ENCODE measurements around the gene TLL2. TPM values are rescaled to one million over a fixed set of nuclear protein-coding genes. Genes with fewer than 3 reads are reported as not detected.

The TLL2 gene
- total and polyA plus RNA-seq, 2 donors (not counting 3 experiments of a cell fraction or from before 2014, with no cell fraction given): 0.03 to 0.20 TPM

DNA sequence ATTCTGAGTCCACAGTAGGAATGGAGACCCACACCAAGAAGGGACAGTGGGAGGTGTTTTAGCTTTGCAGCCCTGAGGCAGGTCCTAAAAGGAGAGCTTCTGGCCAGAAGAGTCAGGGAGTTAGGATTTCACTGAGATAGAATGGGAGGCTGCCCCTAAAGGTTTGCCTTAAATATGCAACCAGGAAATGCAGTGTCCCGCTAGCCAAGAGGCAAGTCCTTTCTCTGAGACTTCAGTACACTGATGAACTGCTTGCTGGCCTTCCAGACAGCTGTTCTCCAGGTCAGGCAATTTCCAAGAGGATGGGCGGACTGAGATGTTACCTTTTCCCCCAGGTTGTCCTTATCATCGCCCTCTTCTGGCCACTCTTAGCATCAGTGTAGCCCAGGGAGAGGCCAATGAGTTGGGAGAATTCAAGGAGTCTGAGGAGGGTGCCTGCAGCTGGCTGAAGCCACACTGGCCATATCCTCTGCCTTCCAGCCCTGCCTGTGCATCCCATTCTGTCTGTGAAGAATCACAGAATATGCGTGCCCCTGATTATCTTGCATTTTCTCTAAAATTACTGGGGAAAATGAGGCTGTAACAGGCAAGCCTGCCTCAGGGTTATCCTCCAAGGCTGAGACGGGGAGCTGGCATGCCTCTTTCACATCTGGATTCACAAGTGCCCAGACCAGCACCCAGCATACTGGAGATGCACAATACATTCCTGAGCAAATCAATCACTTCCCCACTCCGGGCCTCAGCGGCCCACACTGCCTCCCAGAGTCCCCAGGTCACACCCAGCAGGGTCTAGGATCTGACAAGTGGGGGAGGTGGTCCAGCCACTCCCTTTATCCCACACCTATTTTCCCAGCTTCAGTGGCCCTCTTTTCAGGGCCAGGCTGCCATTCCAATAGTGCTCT is 2.4 kb downstream of the TLL2 start:
- H3K27me3 ChIP-seq (ENCODE audit: control insufficient read depth in 2 of 2, insufficient read depth in 2 of 2, low read length in 2 of 2): peaks cover 16 to 26% of the 10 kb centered on the region in 2 experiments
- no peaks in the 10 kb centered on the region for H3K79me2 ChIP-seq (ENCODE audit: control insufficient read depth, insufficient read depth, low read length)
- dilution Hi-C loops (cut with MboI; ENCODE audit: extremely low pct_ligation_motif_present, low sequenced_read_pairs) (no loop called here), intact Hi-C loops (cut with micrococcal nuclease) (loop anchor here (1.0 to 10.0 kb wide), 3 partner anchors 136 to 1371 kb away; partner anchors contain the start of gene LCOR)
- H3K27ac ChIP-seq (ENCODE audit: insufficient read depth, low read depth, low read length): no peak overlapping the region
- H3K9me3 ChIP-seq (replicated peaks; ENCODE audit: control insufficient read depth, insufficient read depth, low read length): no peaks in the 10 kb centered on the region
- no peaks in the 10 kb centered on the region for H3K9me1 ChIP-seq (replicated peaks; ENCODE audit: control insufficient read depth, extremely low read depth, insufficient read depth, low read length)
- TF ChIP-seq, protein P1, sequence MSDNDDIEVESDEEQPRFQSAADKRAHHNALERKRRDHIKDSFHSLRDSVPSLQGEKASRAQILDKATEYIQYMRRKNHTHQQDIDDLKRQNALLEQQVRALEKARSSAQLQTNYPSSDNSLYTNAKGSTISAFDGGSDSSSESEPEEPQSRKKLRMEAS (IDR thresholded peaks at IDR 0.05; ENCODE audit: insufficient read depth, insufficient read length): no peak
- TF ChIP-seq POLR2A (IDR thresholded peaks at IDR 0.05; ENCODE audit: low read depth, low read length) (no peak), JUN (IDR thresholded peaks at IDR 0.05; ENCODE audit: borderline replicate concordance, insufficient read depth, insufficient read length, low read depth) (no peak), FOS (IDR thresholded peaks at IDR 0.05; ENCODE audit: borderline replicate concordance, insufficient read depth, low read length) (no peak), EZH2 (IDR thresholded peaks at IDR 0.05; ENCODE audit: borderline replicate concordance, low read depth, low read length, severe bottlenecking) (no peak), MYC (IDR thresholded peaks at IDR 0.05; ENCODE audit: low read depth, low read length) (no peak), GATA2 (IDR thresholded peaks at IDR 0.05; ENCODE audit: insufficient read depth, insufficient read length, low read depth, low read length) (no peak)
- TF ChIP-seq, protein P2, sequence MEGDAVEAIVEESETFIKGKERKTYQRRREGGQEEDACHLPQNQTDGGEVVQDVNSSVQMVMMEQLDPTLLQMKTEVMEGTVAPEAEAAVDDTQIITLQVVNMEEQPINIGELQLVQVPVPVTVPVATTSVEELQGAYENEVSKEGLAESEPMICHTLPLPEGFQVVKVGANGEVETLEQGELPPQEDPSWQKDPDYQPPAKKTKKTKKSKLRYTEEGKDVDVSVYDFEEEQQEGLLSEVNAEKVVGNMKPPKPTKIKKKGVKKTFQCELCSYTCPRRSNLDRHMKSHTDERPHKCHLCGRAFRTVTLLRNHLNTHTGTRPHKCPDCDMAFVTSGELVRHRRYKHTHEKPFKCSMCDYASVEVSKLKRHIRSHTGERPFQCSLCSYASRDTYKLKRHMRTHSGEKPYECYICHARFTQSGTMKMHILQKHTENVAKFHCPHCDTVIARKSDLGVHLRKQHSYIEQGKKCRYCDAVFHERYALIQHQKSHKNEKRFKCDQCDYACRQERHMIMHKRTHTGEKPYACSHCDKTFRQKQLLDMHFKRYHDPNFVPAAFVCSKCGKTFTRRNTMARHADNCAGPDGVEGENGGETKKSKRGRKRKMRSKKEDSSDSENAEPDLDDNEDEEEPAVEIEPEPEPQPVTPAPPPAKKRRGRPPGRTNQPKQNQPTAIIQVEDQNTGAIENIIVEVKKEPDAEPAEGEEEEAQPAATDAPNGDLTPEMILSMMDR (IDR thresholded peaks at IDR 0.05; ENCODE audit: extremely low read depth in 1 of 2, insufficient read depth in 1 of 2, low read depth in 1 of 2, low read length in 2 of 2): peak; percentile 49
- H3K4me1 ChIP-seq (ENCODE audit: control insufficient read depth, extremely low read depth, insufficient read depth, low read length): peaks cover 20% of the 10 kb centered on the region
- peak; percentile 23 for DNase-seq (ENCODE audit: low read depth, low spot score)
- no peak overlapping the region for H3K4me2 ChIP-seq (ENCODE audit: insufficient read depth, low read length)
- FAIRE-seq: peak; percentile 78
- no peaks in the 10 kb centered on the region for H4K20me1 ChIP-seq (replicated peaks; ENCODE audit: control insufficient read depth, extremely low read depth, insufficient read depth, low read length)
- H3K36me3 ChIP-seq (ENCODE audit: control insufficient read depth in 2 of 2, extremely low read depth in 1 of 2, insufficient read depth in 2 of 2, low read length in 2 of 2): no peaks in the 10 kb centered on the region
- ChIA-PET POLR2A (no interaction called here), CTCF (interaction anchor here (0.7 to 2.7 kb wide), 11 partner anchors 9 to 177 kb away, joined by 3 to 19 read pairs (median 4); no protein-coding TSS in a partner anchor)
- no TSS peak for BruUV-seq (replicated peaks)
- H3K4me3 ChIP-seq (replicated peaks in 1 of 3; ENCODE audit: insufficient read depth in 1 of 3, low read depth in 1 of 3, low read length in 3 of 3): no peak overlapping the region
- H3K9ac ChIP-seq (replicated peaks; ENCODE audit: extremely low read depth, insufficient read depth, low read length): no peak overlapping the region
- H2AFZ ChIP-seq (ENCODE audit: low read depth, low read length): no peak overlapping the region
